GM23248 (cell line): ENCODE results near the gene CPNE4.

ENCODE experiments used
- EZH2 ChIP-seq: fragments of 200-600 bp; sonication (generic); IDR thresholded peaks from 2 replicates; pipeline ENCODE4 v1.6.1; 2018; ENCODE audit warnings: antibody characterized with exemption, mild to moderate bottlenecking; ENCODE audit not compliant: insufficient read depth, poor library complexity, severe bottlenecking
- EZH2phosphoT487 ChIP-seq: fragments of 200-600 bp; sonication (generic); IDR thresholded peaks from 2 replicates; pipeline ENCODE4 v1.6.1; 2018; ENCODE audit warnings: antibody characterized with exemption, moderate library complexity, mild to moderate bottlenecking, low read depth; ENCODE audit not compliant: insufficient read depth

DNA sequence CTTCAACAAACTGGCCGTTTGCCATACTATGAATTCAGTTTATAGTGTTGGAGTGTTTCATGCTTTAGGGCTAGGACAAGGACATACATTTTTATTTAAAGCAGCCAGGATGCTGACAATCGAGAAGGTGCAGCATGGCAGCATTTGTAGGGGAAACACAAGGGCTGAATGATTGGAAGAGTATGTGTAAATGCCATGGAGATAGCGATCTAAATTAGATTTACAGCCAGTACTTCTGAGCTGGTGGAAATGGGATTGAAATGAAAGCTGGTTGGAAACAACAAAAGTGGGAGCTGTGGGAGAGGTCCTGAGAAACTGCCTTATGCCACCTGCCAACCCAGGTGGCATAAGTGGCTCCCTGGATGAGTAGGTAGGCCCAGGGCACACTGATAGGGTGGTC lies 322.2 kb downstream of the CPNE4 start:
- no peak for TF ChIP-seq EZH2
- no peak for TF ChIP-seq EZH2phosphoT487
